GM21825 (cell line): ENCODE results near the gene E2F2.

ENCODE experiments used
- ATAC-seq: cut with Tn5 transposase; IDR thresholded peaks from one replicate; pipeline ENCODE4 v1.9.1; 2021; ENCODE audit warnings: mild to moderate bottlenecking, moderate library complexity; ENCODE audit not compliant: unreplicated experiment

Gene E2F2

GRCh38 chr1:23489842-23490241, 41.2 kb downstream of the E2F2 start:
- no peak for ATAC-seq

- peak; percentile 10 for ATAC-seq
Measured at GRCh38 chr1:23485002-23485332, 46.1 kb downstream of the E2F2 start.

- ATAC-seq, result peak; percentile 73
Measured at GRCh38 chr1:23484253-23485001, 46.6 kb downstream of the E2F2 start.

GRCh38 chr1:23483321-23484252, 47.4 kb downstream of the E2F2 start, which contains the start of gene ASAP3:
TSS of gene ASAP3 (minus strand) at chr1:23484179. CDS start at chr1:23484133, 46 bp downstream.
- ATAC-seq, result peak; percentile 8

GRCh38 chr1:23481904-23482303, 49.1 kb downstream of the E2F2 start:
- ATAC-seq, result no peak

GRCh38 chr1:23481026-23481597, 49.9 kb downstream of the E2F2 start:
- ATAC-seq, result no peak

- no peak for ATAC-seq
Measured at GRCh38 chr1:23480187-23481025, 50.6 kb downstream of the E2F2 start.

- no peak for ATAC-seq
Measured at GRCh38 chr1:23479666-23479941, 51.4 kb downstream of the E2F2 start.

GRCh38 chr1:23478896-23479665, 52.0 kb downstream of the E2F2 start:
- ATAC-seq, result no peak

GRCh38 chr1:23477359-23478144, 53.5 kb downstream of the E2F2 start:
- no peak for ATAC-seq

- ATAC-seq, result no peak
Measured at GRCh38 chr1:23475641-23476040, 55.4 kb downstream of the E2F2 start.

- no peak for ATAC-seq
Measured at GRCh38 chr1:23475134-23475628, 55.9 kb downstream of the E2F2 start.

GRCh38 chr1:23473037-23473800, 57.8 kb downstream of the E2F2 start:
- no peak for ATAC-seq

GRCh38 chr1:23472351-23473036, 58.5 kb downstream of the E2F2 start:
- ATAC-seq, result no peak

GRCh38 chr1:23471473-23472075, 59.5 kb downstream of the E2F2 start:
- no peak for ATAC-seq

GRCh38 chr1:23470282-23471070, 60.6 kb downstream of the E2F2 start:
- ATAC-seq, result no peak
